G401.6 (cell line): ENCODE results near the gene TGFBR3L.

ENCODE experiments used
- FAIRE-seq: peaks from 2 replicates; lab custom pipeline; 2012; peaks lifted over from hg19 to GRCh38; lab: Jason Lieb, UNC

Gene TGFBR3L

DNA sequence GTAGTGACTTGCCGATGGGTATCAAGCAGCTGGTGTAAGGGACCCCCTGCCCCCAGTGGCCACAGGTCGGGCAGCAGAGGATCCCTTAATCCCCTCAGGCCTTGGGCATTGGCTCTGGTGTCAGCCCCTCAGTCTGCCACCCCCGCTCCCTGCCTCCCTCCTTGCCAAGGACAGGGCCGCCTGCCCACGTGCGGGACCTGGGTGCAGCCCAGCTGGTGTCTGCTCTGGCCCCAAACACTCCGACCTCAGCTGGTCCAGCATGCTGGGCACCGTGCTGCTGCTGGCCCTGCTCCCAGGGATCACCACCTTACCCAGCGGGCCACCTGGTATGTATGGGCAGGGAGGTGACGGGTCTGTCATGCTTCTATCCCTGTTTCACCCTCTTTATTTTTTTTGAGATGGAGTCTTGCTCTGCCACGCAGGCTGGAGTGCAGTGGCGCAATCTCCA, at the start of gene TGFBR3L:
Gene TGFBR3L (plus strand): TSS at position 233 of the 448 bp plus-strand sequence.
- FAIRE-seq: no peak

DNA sequence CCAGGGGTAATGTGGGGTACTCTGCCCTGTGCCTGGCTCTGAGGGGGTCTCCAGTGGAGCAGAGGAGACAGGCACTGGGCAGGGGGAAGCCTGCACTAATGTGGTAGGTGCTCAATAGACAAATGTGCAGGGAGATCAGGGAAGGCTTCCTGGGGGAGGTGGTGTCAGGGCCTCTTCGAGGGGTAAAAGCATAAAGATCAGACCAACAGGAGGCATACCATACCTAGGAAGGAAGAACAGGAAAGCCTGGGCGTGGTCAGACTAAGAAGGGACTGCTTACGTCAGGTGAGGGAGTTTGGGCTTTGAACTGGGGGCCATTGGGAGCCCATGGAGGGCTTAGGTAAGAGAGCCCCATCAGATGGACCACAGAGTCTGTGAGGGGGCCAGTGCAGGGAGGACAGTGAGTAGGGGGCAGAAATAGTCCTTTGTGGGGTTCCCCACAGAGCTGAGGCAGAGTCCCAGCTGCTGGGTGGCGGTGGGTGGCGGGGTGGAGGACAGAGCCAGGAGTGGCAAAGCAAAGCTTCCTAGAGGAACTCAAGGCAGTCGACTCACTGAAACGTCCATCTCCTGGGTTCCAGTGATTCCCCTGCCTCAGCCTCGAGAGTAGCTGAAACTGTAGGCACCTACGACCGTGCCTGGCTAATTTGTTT, 49.2 kb upstream of the TGFBR3L start:
- no peak for FAIRE-seq

DNA sequence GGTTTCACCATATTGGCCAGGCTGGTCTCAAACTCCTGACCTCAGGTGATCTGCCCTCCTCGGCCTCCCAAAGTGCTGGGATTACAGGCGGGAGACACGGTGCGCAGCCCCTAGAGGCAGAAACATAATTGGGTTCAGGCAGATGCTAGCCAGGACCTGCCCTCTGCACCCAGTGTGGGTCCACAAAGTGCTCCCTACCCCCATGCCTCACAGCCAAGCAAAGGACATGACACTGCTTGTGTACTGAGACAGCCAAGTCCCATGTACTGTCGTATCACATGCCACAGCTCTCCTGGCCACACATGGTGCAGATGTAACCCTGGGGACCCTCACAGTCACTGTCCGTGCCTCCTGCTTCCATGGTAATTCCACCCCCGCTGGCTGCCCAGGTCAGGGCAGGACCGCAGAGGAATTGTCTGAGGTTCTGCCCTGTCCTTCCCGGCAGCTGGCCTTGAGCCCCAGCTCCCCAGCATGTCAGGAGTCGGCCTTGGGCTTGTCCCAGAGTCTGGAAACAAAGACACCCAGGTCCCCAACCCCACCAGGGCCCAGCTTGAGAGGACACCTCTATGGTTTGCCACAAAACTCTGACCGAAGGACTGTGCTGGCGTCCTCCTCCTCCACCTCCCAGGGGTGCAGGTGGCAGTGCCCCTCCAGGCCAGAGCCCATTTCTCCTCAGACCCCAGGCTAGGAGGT, 48.1 kb upstream of the TGFBR3L start:
- FAIRE-seq: no peak

DNA sequence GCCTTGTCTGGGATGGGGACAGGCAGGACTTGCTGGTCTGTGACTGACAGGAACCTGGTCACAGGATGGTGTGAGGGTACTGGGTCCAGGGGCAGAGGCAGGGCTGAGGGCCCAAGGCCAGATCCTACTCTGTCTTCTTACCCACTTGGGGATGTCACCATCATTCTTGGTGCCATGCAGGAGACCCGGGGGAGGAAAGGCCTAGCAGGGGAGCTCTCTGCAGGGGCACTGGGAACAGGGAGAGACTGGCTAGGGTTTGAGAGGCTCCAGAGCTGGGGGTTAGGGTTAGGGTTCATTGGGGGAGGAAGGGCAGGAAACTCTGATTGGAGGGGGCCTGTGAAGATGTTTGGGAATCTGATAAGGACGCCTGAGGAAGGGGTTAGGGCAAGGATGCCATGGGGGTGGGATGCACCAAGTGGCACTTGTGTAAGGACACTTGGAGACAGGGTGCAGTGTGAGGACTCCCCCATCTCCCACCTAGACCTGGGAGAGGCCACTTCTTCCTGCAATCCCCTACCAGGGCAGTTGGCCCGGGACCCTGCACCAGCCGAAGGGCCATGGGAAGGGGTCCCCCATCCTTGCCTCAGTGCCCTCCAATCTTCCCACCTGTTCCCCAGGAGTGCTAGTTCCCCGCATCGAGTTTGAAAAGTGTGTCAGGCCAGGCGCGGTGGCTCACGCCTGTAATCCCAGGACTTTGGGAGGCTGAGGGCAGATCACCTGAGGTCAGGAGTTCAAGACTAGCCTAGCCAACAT, 47.4 kb upstream of the TGFBR3L start:
- FAIRE-seq: no peak

DNA sequence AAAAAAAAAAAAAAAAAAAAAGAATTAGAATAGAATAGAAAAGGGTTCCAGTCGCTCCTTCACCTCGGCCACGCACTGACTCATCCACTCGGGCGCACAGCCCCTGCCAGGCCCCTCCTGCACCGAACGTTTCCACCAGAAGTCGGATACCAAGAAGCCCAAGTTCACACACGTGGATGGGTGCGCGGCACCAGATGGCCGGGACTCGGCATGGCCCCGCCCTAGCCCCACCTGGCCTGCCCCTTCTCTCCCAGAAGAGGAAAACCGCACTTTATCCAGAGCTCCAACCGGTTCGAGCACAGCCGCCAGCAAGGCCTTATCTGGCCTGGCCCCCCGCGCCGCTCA, 46.3 kb upstream of the TGFBR3L start:
- FAIRE-seq: no peak

DNA sequence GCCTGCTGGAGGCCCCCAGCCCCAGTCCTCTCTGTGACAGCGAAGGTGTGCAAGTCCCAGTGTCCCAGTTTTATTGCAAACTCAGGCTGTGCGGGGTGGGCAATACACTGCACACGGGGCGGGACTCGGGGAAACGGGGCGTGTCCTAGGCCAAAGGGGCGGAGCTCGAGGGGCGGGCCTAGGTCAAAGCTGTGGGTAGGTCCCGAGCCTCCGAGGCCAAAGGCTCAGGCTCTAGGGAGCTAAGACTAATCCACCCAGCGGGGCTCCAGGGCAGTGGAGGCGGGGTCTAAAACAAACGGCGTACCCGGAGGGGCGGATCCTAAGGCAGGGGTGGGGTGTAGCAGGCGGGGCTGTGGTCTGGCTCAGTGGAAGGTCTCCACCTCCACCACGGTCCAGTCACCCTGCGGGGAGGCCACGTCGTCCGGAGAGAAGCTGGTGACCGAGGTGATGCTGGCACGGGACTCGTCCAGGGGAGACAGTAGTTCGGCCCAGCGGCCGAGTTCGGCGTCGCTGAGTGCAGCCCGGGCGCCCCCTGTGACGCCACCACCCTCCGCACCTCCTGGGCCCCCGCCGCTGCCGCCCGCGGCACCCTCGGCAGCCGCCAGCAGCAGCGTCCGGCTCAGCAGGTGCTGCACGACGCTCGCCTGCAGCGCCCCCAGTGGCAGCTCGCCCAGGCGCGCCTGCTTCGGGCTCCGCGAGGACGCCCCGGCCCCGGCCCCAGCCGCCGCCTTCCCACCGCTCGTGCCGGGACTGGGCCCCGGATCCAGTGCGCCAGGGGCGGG, 45.8 kb upstream of the TGFBR3L start:
- peak; percentile 98 for FAIRE-seq

DNA sequence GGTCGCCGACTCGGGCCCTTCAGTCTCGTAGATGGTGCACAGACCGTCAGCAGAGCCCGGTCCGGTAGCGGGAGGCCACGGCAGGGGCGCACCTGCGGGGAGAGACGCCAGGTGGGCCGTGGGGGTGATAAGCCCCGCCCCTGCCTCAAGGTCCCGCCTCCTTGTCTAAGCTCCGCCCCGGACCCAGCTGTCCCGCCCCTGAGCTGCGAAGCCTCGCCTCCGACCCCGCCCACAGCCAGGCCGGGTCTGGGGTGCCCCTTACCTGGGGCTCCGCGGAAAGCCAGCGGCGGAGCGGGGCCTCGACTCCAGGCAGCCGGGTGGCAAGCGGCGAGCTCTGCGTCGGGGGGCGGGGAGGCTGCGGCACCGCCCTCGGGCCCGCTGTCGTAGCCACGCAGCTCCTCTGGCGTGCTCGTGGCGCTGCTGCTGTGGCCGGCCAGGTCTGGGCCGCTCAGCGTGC, 45.1 kb upstream of the TGFBR3L start:
- no peak for FAIRE-seq

DNA sequence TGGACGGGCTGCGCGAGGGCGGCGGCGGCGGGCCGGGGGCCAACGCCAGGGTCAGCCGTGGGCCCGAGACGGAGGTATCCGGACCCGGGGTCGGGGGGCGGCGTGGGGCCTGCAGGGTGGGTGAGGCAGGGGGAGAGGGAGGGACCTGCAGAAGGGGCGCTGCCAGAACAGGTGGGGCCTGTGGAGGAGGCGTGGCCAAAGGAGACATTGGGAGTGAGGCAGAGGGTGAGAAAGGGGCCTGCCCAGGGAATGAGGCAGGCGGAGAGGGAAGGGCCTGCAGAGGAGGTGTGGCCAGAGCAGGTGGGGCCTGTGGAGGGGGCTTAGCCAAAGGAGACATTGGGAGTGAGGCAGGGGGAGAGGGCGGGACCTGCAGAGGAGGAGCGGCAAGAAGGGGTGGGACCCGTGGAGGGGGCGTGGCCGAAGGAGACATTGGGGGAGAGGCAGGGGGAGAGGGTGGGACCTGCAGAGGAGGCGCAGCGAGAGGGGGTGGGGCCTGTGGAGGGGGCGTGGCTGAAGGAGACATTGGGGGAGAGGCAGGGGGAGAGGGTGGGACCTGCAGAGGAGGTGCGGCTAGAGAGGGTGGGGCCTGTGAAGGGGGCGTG, 44.6 kb upstream of the TGFBR3L start:
- peak; percentile 87 for FAIRE-seq

DNA sequence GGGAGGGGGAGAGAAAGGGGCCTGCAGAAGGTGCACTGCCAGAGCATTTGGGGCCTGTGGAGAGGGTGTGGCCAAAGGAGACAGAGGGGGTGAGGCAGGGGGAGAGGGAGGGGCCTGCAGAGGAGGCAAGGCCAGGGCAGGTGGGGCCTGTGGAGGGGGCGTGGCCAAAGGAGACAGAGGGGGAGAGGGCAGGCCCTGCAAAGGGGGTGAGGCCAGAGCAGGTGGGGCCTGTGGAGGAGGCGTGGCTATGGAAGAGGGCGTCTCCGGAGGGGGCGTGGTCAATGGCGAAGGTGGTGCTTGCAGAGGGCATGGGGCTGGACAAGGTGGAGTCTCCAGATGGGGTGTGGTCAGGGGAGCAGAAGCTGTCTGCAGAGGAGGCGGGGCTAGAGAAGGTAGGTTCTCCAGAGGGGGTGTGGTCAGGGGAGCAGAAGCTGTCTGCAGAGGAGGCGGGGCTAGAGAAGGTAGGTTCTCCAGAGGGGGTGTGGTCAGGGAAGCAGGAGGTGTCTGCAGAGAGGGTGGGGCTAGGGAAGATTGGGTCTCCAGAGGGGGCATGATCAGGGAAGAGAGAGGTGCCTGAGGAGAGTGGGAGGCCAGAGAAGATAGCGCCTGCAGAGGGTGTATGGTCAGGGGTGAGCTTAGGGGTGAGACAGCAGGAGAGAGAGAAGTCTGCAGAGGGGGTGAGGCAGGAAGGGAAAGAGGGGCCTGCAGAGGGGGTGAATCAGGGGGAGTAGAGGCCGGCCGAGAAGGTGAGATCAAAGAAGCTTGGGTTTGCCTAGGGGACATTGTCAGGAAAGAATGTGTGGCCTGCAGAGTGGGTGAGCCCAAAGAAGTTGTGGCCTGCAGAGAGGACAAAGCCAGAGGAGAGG, 43.8 kb upstream of the TGFBR3L start:
- FAIRE-seq: peak; percentile 99

DNA sequence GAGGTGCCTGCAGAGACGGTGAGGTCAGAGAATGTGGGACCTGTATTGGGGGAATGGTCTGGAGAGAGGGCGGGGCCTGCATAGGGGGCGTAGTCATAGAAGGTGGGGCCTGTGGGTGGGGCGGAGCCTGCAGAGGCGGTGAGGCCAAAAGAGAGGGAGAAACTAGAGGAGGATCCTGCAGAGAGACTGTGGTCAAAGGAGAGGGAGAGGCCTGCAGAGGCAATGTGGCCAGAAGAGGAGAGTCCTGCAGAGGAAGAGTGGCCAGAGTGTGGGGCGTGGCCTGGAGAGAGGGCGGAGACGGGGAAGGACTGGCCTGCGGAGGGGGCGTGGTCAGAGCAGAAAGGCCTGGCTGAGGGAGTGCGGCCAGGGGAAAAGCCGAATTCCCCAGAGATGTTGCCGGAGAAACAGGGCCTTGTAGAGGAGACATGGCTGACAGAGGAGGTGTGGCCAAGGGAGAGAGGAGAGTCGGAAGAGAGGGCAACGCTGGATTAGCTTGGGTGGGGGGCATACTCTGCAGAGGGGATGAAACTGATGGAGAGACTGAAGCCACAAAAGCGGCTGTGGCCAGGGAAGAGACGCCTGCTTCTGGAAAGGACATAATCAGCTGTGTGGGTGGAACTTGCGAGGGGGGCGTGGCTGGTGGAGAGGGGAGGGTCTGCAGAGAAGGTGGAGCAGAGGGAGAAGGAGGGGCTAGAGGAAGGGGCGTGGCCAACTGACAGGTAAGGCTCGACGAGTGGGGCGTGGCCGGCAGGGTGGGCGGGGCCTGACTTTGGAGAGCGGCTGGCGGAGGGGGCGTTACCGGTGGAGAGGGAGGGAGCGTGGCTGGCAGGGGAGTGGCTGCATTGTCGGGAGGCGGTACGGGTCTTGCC, 43.0 kb upstream of the TGFBR3L start:
- FAIRE-seq: peak; percentile 98

DNA sequence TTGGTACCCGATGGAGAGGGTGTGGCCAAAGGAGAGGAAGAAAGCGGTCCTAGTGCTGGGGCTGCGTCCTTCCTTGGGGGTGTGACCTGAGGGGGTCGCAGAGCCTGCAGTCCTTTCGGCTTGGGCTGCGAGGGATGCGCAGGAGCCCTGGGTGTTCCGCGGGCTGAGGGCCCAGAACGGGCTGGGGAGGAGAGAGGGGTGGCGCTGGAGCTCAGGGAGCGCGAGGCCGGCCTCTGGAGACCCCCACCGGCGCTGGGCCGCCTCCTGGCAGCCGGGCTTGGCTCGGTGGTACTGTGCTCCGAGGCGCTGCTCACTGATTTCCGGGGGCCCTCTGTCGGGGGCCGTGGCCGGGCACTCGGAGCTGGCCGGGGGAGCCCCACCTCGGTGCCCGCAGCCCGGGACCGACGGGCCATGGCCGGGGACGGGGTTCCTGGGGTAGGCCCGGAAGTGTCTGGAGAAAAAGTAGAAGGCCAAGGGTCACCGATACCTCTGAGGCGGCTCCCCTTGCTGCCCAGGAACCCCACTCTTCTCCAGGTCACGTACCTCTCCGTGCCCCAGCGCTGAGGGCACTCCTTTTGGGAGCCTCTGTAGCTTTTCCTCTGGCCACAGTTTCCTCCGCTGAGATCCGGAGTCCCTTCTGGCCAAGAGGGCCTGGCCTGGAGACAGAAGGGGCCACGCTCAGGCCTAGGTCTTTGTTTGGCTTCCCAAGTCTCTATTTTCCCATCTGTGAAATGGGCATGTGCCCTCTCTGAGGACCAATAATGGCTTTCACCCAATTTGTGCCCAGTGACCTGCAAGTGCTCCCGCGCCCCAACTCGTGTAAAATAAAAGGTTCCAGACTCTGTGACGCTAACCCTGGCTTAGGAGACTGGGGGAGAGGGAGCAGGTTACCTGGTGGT, 42.1 kb upstream of the TGFBR3L start:
- FAIRE-seq: no peak

DNA sequence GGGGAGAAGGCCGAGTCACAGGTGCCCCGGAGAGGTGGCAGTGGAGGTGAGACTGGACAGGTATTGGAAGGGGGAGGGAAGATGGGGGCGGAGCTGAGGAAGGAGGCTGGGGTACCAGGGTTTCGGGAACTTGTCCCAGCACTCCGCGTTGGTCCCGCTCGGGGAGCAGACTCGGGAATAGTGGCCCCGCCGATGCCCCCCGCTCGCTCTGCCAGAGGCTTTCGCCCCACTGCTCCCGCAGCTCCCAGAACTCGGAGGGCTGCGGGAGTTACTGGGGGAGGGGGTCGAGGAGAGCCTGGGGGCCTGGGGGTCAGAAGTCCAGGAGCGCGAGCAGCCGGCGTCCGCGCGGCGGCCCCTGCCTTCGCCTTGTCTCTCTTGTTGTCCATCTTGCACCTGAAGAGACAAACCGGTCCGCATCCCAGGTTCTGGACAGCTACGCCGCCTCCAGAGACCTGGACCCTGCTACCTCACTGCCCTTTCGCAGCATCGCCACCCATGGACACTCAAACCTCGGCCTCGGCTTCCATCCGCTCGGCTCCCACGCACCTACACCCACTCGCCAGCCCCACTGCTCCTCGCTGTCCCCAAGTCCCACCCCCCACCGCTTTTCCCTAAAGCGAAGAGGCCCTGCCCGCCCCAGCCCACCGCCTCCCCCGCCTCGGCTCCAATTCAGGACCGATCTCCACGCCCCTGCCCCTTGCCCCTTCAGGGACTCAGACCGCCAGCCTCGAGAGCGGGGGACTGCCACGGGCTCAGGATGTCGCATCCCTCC, 41.1 kb upstream of the TGFBR3L start:
- no peak for FAIRE-seq

DNA sequence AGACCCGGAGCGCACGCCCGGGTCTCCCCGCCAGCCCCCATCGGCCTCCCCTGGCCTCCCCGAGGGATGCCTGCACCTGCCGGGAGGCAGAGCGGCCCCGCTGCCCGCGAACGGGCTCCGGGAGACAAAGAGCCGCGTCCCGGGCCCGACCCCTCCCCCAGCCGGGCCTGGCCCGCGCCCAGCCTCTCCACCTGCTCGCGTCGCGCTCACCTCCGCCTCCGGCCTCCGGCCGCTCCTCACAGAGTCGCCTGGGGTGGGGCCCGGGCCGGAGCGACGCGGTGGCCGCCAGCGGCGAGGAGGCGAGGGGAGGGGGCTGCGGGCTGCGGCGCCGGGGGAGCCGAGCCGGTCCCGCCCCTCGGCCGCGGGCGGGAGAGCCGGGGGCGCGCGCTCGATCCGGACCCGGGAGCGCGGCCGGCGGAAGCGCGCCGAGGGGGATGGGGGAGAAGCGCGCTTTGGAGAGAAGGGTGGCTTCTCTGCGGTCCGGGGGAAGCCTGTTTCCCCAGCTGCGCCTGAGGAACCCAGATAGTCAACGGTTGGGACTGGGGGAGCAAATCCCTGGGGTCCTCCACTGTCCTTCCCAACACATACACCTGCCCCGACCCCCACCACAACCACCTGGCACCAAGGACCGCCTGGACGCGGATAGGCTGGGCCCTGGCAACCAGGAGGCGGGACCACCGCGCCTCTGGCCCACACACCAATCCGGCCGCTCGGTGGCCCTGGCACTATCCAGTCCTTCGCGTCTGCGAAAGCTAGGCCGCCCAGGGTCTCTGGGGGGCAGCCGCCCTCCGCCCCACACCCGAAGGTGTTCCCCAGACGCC, 40.3 kb upstream of the TGFBR3L start, which contains the start of gene PRR36:
Gene PRR36 (minus strand): TSS at position 315 of the 821 bp plus-strand sequence. CDS start 701 bp downstream, outside the sequence.
- FAIRE-seq: peak; percentile 63

DNA sequence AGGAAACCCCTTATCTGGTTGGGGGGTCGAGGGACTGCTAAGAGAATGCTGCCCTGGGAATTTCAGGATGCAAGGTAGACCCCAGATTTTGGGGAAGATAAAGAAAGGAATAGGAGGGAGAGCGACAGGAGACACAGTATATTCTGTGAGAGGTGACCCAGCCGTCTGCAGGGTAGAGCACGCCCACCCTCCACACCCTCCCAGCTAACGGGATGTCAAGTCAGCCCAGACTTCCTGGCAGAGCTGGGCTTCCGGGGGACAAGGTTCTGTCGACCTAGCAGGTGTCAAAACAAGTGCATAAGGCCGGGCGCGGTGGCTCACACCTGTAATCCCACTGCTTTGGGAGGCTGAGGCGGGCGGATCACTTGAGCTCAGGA, 39.7 kb upstream of the TGFBR3L start:
- FAIRE-seq: no peak

DNA sequence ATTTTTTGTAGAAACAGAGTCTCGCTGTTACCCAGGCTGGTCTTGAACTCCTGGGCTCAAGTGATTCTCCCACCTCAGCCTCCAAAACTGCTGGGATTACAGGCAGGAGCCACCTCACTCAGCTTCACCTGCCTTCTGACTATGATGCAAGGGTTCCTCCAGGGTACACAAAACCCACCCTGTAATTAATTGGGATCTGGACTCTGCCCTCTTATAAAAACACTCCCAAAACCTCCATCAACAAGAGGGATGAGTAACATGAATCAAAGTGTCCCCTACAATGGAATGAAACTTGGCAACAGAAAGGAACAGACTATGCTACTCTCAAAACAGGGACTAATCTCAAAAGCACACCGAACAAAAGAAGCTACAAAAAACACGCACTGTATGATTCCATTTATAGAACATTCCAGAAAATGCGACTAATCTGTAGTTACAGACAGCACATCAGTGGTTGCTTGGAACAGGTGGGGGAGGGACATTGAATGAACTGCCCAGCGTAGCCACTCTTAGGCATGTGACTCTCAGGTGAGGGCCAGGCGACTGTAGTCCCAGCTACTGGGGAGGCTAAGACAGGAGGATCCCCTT, 37.3 kb upstream of the TGFBR3L start:
- FAIRE-seq: no peak

DNA sequence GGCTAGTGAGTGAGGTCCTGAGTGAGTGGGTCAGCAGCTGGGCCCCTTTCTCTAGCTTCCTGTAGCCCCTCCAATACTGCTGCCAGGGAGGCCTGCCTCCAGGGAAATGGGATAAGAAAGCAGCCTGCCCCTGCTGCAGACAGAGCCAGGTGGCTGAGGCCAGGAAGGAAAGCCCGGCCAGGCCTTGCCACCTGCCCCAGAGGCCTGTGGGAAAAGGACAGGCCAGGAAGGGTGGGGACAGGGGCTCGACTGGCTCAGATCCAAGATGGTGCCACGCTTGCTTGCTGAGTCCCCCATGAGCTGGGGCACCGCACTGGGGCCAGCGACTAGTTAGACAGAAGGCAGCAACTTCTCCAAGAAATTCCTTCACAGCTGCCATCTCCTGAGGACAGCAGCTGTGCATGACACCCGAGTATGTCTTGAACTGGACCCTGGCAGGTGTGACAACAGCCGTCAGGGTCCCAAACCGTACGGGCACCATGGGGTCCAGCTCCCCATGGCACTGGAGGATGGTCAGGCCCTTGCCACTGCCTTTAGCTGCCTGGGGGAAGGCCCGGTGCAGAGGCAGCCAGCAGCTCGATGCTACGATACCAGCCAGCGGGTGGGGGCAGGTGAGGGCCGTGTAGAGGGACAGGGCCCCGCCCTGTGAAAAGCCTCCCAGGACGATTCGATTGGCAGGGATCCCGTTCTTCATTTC, 35.4 kb upstream of the TGFBR3L start:
- FAIRE-seq: no peak
